IPS-18c (cell line): ENCODE results near the gene TNFRSF19.

Source experiments
- H3K4me3 ChIP-seq: 2 replicates; pipeline ENCODE4 v1.7.0; 2013; ENCODE audit warnings: low read depth, mild to moderate bottlenecking, low read length, moderate library complexity; ENCODE audit not compliant: insufficient read depth
- H3K9me3 ChIP-seq: one replicate; pipeline ENCODE4 v1.6.1; 2013; ENCODE audit warnings: mild to moderate bottlenecking, low read length, moderate library complexity; ENCODE audit not compliant: control insufficient read depth, insufficient read depth

TNFRSF19 gene

GRCh38 chr13:23560571-23561089, 9.6 kb upstream of the TNFRSF19 start:
- H3K9me3 ChIP-seq = no peaks in the 10 kb centered on the region

GRCh38 chr13:23561261-23561660, 9.0 kb upstream of the TNFRSF19 start:
- no peak overlapping the region for H3K4me3 ChIP-seq
- H3K9me3 ChIP-seq = no peaks in the 10 kb centered on the region

More at GRCh38 chr13:23560571-23561089, 9.6 kb upstream of the TNFRSF19 start:
- H3K4me3 ChIP-seq = no peak overlapping the region

GRCh38 chr13:23563085-23563845, 6.9 kb upstream of the TNFRSF19 start:
- Histone ChIP-seq H3K9me3 (no peaks in the 10 kb centered on the region), H3K4me3 (no peak overlapping the region)

- no peak overlapping the region for H3K4me3 ChIP-seq
- H3K9me3 ChIP-seq = no peaks in the 10 kb centered on the region
Observed at GRCh38 chr13:23567906-23568460, 2.2 kb upstream of the TNFRSF19 start.

GRCh38 chr13:23570921-23571315, 706 bp downstream of the TNFRSF19 start:
- H3K9me3 ChIP-seq = no peaks in the 10 kb centered on the region

GRCh38 chr13:23571431-23571830, 1.2 kb downstream of the TNFRSF19 start:
- Histone ChIP-seq H3K9me3 (no peaks in the 10 kb centered on the region), H3K4me3 (no peak overlapping the region)

More at GRCh38 chr13:23570921-23571315, 706 bp downstream of the TNFRSF19 start:
- H3K4me3 ChIP-seq = no peak overlapping the region

GRCh38 chr13:23572836-23573235, 2.6 kb downstream of the TNFRSF19 start:
- Histone ChIP-seq H3K4me3 (no peak overlapping the region), H3K9me3 (no peaks in the 10 kb centered on the region)

GRCh38 chr13:23574421-23575145, 4.4 kb downstream of the TNFRSF19 start:
- no peak overlapping the region for H3K4me3 ChIP-seq
- no peaks in the 10 kb centered on the region for H3K9me3 ChIP-seq

- Histone ChIP-seq H3K4me3 (no peak overlapping the region), H3K9me3 (no peaks in the 10 kb centered on the region)
Observed at GRCh38 chr13:23575632-23576031, 5.4 kb downstream of the TNFRSF19 start.

- no peaks in the 10 kb centered on the region for H3K9me3 ChIP-seq
- peak overlapping the region; percentile 82 for H3K4me3 ChIP-seq
Observed at GRCh38 chr13:23578411-23579071, 8.3 kb downstream of the TNFRSF19 start.

GRCh38 chr13:23579072-23579895, 9.1 kb downstream of the TNFRSF19 start:
- H3K4me3 ChIP-seq = peak overlapping the region; percentile 82
- H3K9me3 ChIP-seq = no peaks in the 10 kb centered on the region

- Histone ChIP-seq H3K4me3 (peak overlapping the region; percentile 82), H3K9me3 (no peaks in the 10 kb centered on the region)
Observed at GRCh38 chr13:23579896-23580683, 9.9 kb downstream of the TNFRSF19 start.

- H3K4me3 ChIP-seq = no peak overlapping the region
Observed at GRCh38 chr13:23580684-23581060, 10.5 kb downstream of the TNFRSF19 start.

GRCh38 chr13:23583491-23583890, 13.3 kb downstream of the TNFRSF19 start:
- H3K9me3 ChIP-seq = no peaks in the 10 kb centered on the region
- no peak overlapping the region for H3K4me3 ChIP-seq

More at GRCh38 chr13:23580684-23581060, 10.5 kb downstream of the TNFRSF19 start:
- H3K9me3 ChIP-seq = no peaks in the 10 kb centered on the region

- no peaks in the 10 kb centered on the region for H3K9me3 ChIP-seq
- H3K4me3 ChIP-seq = no peak overlapping the region
Observed at GRCh38 chr13:23584275-23584674, 14.1 kb downstream of the TNFRSF19 start.

GRCh38 chr13:23586336-23586735, 16.1 kb downstream of the TNFRSF19 start:
- Histone ChIP-seq H3K4me3 (no peak overlapping the region), H3K9me3 (no peaks in the 10 kb centered on the region)
